SK-N-SH (cell line): ENCODE data around the gene HECTD2. TPM values are rescaled to one million over a fixed set of nuclear protein-coding genes. Genes with fewer than 3 reads are reported as not detected.

Experiments
- CTCF ChIA-PET: fragments of 300-600, 350-600 bp; formaldehyde crosslinking; extraction: SDS; loops from one replicate; lab custom pipeline; 2021; lab: Yijun Ruan, JAX
- POLR2A ChIA-PET: fragments of 350-600 bp; sonication (Branson Sonifier 250); formaldehyde crosslinking; extraction: SDS; loops from one replicate; lab custom pipeline; 2020; ENCODE audit warnings: antibody characterized with exemption, inconsistent platforms; lab: Yijun Ruan, JAX
- DNase-seq: peaks from one replicate; pipeline ENCODE4 v3.0.0; 2012
- H2AFZ ChIP-seq: fragments of 200-600 bp; sonication (generic); 2 replicates; pipeline ENCODE4 v1.8.1; 2016; ENCODE audit warnings: antibody characterized with exemption, mild to moderate bottlenecking, low read depth
- H3F3A ChIP-seq: fragments of 200-600 bp; sonication (generic); replicated peaks from 2 replicates; pipeline ENCODE3; 2016; ENCODE audit warnings: antibody characterized with exemption, mild to moderate bottlenecking; ENCODE audit not compliant: insufficient read depth
- H3K27ac ChIP-seq, 2 experiments: fragments of 200-500 bp in 1 of 2; fragments of 200-600 bp in 1 of 2; sonication (Bioruptor generic) in 1 of 2; sonication (generic), shearing (Covaris generic) in 1 of 2; 2 replicates each; pipeline versions ENCODE4 v1.5.1 to v1.6.1; 2014 to 2016; ENCODE audit warnings: low read depth in 2 of 2, inconsistent platforms in 1 of 2, low read length in 1 of 2, mild to moderate bottlenecking in 1 of 2, mixed read lengths in 1 of 2
- H3K27me3 ChIP-seq: fragments of 200-600 bp; sonication (generic), shearing (Covaris generic); 2 replicates; pipeline ENCODE4 v1.6.1; 2016; ENCODE audit warnings: mixed run types; ENCODE audit not compliant: insufficient read depth
- H3K36me3 ChIP-seq, 2 experiments: fragments of 200-500 bp in 1 of 2; fragments of 200-600 bp in 1 of 2; sonication (Bioruptor generic) in 1 of 2; sonication (generic) in 1 of 2; replicated peaks in 1 of 2; 2 replicates each; pipeline versions ENCODE3 to v1.5.1; 2014 to 2016; ENCODE audit warnings: low read length in 1 of 2, mild to moderate bottlenecking in 1 of 2; ENCODE audit not compliant: insufficient read depth in 2 of 2, control insufficient read depth in 1 of 2
- H3K4me1 ChIP-seq, 2 experiments: fragments of 200-500 bp in 1 of 2; fragments of 200-600 bp in 1 of 2; sonication (Bioruptor generic) in 1 of 2; sonication (generic), shearing (Covaris generic) in 1 of 2; 2 replicates each; pipeline versions ENCODE4 v1.5.1 to v1.6.1; 2014 to 2016; ENCODE audit warnings: low read depth in 1 of 2, low read length in 1 of 2, mixed run types in 1 of 2; ENCODE audit not compliant: insufficient read depth in 2 of 2, control insufficient read depth in 1 of 2
- H3K4me2 ChIP-seq: fragments of 200-600 bp; sonication (generic), shearing (Covaris generic); 2 replicates; pipeline ENCODE4 v1.6.1; 2017; ENCODE audit warnings: mixed run types
- H3K4me3 ChIP-seq, 2 experiments: fragments of 200-500 bp in 1 of 2; fragments of 200-600 bp in 1 of 2; sonication (Bioruptor generic) in 1 of 2; sonication (generic), shearing (Covaris generic) in 1 of 2; 2 replicates each; pipeline versions ENCODE4 v1.5.1 to v1.8.1; 2014 to 2016; ENCODE audit warnings: low read depth in 2 of 2, inconsistent platforms in 1 of 2, low read length in 1 of 2, mild to moderate bottlenecking in 1 of 2, mixed read lengths in 1 of 2, moderate library complexity in 1 of 2
- H3K79me2 ChIP-seq: fragments of 200-600 bp; sonication (generic); 2 replicates; pipeline ENCODE4 v1.8.1; 2017; ENCODE audit warnings: mild to moderate bottlenecking; ENCODE audit not compliant: insufficient read depth
- H3K9ac ChIP-seq: fragments of 200-600 bp; sonication (generic); 2 replicates; pipeline ENCODE4 v1.6.1; 2017; ENCODE audit warnings: mixed run types
- H3K9me2 ChIP-seq: fragments of 200-600 bp; sonication (generic); 2 replicates; pipeline ENCODE4 v1.6.1; 2017; ENCODE audit warnings: mixed run types
- H3K9me3 ChIP-seq: fragments of 200-600 bp; sonication (generic); 2 replicates; pipeline ENCODE4 v1.6.1; 2017; ENCODE audit warnings: mixed run types, mild to moderate bottlenecking, moderate library complexity
- H4K20me1 ChIP-seq: fragments of 200-600 bp; sonication (generic); 2 replicates; pipeline ENCODE4 v1.6.1; 2017; ENCODE audit warnings: mild to moderate bottlenecking, mixed run types; ENCODE audit not compliant: insufficient read depth
- CHD2 ChIP-seq: fragments of 150-350 bp; IDR thresholded peaks from 2 replicates; pipeline ENCODE4 v1.6.1; 2018; ENCODE audit warnings: low read length; ENCODE audit not compliant: partially characterized antibody
- ELF1 ChIP-seq: IDR thresholded peaks from 2 replicates; pipeline ENCODE4 v1.4.0; 2012
- EZH2phosphoT487 ChIP-seq: fragments of 200-600 bp; sonication (generic); IDR thresholded peaks from 2 replicates; pipeline ENCODE4 v1.6.1; 2017; ENCODE audit warnings: low read depth, mixed run types, mild to moderate bottlenecking, antibody characterized with exemption, moderate library complexity, borderline replicate concordance
- FOXJ3 ChIP-seq: sonication (generic); formaldehyde crosslinking; IDR thresholded peaks from 2 replicates; pipeline ENCODE4 v1.5.1; 2020; ENCODE audit warnings: mild to moderate bottlenecking, missing genetic modification reagents
- FOXM1 ChIP-seq: IDR thresholded peaks from 2 replicates; pipeline ENCODE4 v1.4.0; 2012; ENCODE audit warnings: low read depth, mild to moderate bottlenecking
- GABPA ChIP-seq: IDR thresholded peaks from 2 replicates; pipeline ENCODE4 v1.4.0; 2012; ENCODE audit warnings: low read depth, mild to moderate bottlenecking
- MEF2A ChIP-seq: IDR thresholded peaks from 2 replicates; pipeline ENCODE4 v1.4.0; 2012; ENCODE audit warnings: low read depth, borderline replicate concordance
- MXI1 ChIP-seq: IDR thresholded peaks from 2 replicates; pipeline ENCODE4 v1.6.1; 2012; ENCODE audit warnings: mild to moderate bottlenecking, low read depth, low read length, improper control_type of control experiment
- NFIC ChIP-seq: IDR thresholded peaks from 2 replicates; pipeline ENCODE4 v1.4.0; 2012; ENCODE audit warnings: borderline replicate concordance
- NRF1 ChIP-seq: IDR thresholded peaks from 2 replicates; pipeline ENCODE4 v1.6.1; 2012; ENCODE audit warnings: low read depth, mild to moderate bottlenecking, low read length
- POLR2AphosphoS5 ChIP-seq: IDR thresholded peaks from 2 replicates; pipeline ENCODE4 v1.6.1; 2012; ENCODE audit warnings: low read depth, low read length
- RAD21 ChIP-seq: IDR thresholded peaks from 2 replicates; pipeline ENCODE4 v1.6.1; 2012; ENCODE audit warnings: mild to moderate bottlenecking, low read length
- RFX5 ChIP-seq: IDR thresholded peaks from 2 replicates; pipeline ENCODE4 v1.6.1; 2012; ENCODE audit warnings: mild to moderate bottlenecking, improper control_type of control experiment, low read length
- RXRA ChIP-seq: IDR thresholded peaks from 2 replicates; pipeline ENCODE4 v1.4.0; 2012; ENCODE audit warnings: low read depth, mild to moderate bottlenecking, borderline replicate concordance
- SIN3A ChIP-seq: IDR thresholded peaks from 2 replicates; pipeline ENCODE4 v1.6.1; 2012; ENCODE audit warnings: low read depth, mild to moderate bottlenecking, low read length, moderate library complexity, borderline replicate concordance
- TAF1 ChIP-seq: IDR thresholded peaks from 2 replicates; pipeline ENCODE4 v1.6.1; 2012; ENCODE audit warnings: low read depth, mild to moderate bottlenecking, low read length, moderate library complexity, borderline replicate concordance
- TEAD4 ChIP-seq: IDR thresholded peaks from 2 replicates; pipeline ENCODE4 v1.4.0; 2012; ENCODE audit warnings: mild to moderate bottlenecking, borderline replicate concordance; ENCODE audit not compliant: insufficient read depth
- YY1 ChIP-seq: IDR thresholded peaks from 2 replicates; pipeline ENCODE4 v1.4.0; 2012; ENCODE audit warnings: low read depth, mild to moderate bottlenecking
- WGBS: methylation state at CpG from one replicate; pipeline ENCODE4 v1.1.6; 2017; ENCODE audit warnings: low lambda C conversion rate; 5-methylcytosine and 5-hydroxymethylcytosine counted together
- polyA plus RNA-seq, 3 experiments: library from polyadenylated mRNA; depleted of rRNA; stranded (reverse); fragments of >200 nt; gene quantifications; 2 replicates each; pipeline ENCODE4 v1.2.3, GENCODE V29; 2012
- TF ChIP-seq, protein P1 (sequence below): fragments of 150-350 bp; IDR thresholded peaks from 2 replicates; pipeline ENCODE4 v1.6.1; 2016; ENCODE audit warnings: mild to moderate bottlenecking, low read depth, low read length
- TF ChIP-seq, protein P2 (sequence below): IDR thresholded peaks from 2 replicates; pipeline ENCODE4; 2012
- TF ChIP-seq, protein P3 (sequence below): IDR thresholded peaks from 2 replicates; pipeline ENCODE4 v1.6.1; 2012; ENCODE audit warnings: mild to moderate bottlenecking, low read depth, low read length, moderate library complexity
- TF ChIP-seq, protein P4 (sequence below): fragments of 200-600 bp; sonication (generic); IDR thresholded peaks from 2 replicates; pipeline ENCODE4 v1.6.1; 2017; ENCODE audit warnings: antibody characterized with exemption, mild to moderate bottlenecking, moderate library complexity
- TF ChIP-seq, protein P5 (sequence below): IDR thresholded peaks from 2 replicates; pipeline ENCODE4 v1.4.0; 2012; ENCODE audit warnings: low read depth, borderline replicate concordance

The HECTD2 gene
- polyA plus RNA-seq, 1 of the 3 experiments (the other 2 are of a cell fraction), result 4.1 TPM

DNA sequence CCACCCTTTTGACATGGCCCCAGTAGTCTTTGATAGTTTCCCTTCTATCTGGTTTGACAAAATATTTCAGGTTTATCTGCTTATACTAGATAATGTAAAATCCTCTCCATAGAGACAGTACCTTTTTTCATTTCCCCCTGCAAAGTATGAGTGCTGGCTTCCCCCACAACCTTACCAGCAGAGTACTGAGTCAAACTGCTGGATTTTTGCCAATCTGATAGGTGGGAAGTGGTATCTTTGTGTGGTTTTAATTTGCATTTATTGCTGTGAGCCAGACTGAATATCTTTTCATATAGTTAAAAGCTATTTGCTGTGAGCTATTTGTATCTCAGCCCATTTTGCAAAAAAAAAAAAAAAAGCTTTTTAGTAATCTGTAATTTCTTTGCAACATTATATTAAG is 32.1 kb upstream of the HECTD2 start (continued):
- TF ChIP-seq MXI1 (no peak), TEAD4 (peak; percentile 89), RFX5 (no peak), RXRA (peak; percentile 68; the same call in 1 of the 2 replicates), GABPA (no peak), POLR2AphosphoS5 (peak; percentile 87; the same call in 1 of the 2 replicates), RAD21 (0 out of 2 replicates have a peak, but pooled peaks have one; percentile 5), TAF1 (no peak), FOXJ3 (CRISPR knock-in tag) (no peak), YY1 (no peak), CHD2 (peak; percentile 53), MEF2A (peak; percentile 46; the same call in 1 of the 2 replicates)

DNA sequence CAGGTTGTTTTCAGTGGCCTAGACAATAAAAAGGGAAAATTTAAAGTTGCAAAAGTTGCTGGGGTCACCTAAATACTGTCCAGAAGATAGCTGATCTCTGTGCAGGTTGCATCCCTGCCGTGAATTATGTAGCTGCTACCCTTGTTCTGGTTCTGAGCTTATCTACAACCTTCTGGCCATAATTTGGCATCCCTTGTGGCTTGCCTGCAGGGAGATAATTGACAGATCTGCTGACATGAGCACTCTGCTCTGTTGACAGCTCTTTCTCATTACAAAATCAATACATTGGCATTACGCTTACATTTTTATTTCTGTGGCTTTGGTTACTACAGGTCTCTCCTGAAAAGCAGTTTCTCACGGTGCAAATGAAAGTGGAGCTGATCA is 29.3 kb upstream of the HECTD2 start:
- Histone ChIP-seq H3K27ac (peak overlapping the region; percentile 72 to 89; a peak in 3 of 4 replicates), H3K27me3 (no peaks in the 10 kb centered on the region), H3K9me2 (no peaks in the 10 kb centered on the region), H3F3A (peaks cover 16% of the 10 kb centered on the region), H3K9ac (peak overlapping the region; percentile 31; the same call in 1 of the 2 replicates), H3K79me2 (no peaks in the 10 kb centered on the region), H4K20me1 (no peaks in the 10 kb centered on the region), H3K4me3 (peak overlapping the region; percentile 13 to 17; a peak in 2 of 4 replicates), H3K9me3 (no peaks in the 10 kb centered on the region), H3K36me3 (no peaks in the 10 kb centered on the region), H3K4me1 (peaks cover 14 to 33% of the 10 kb centered on the region in 2 experiments; a peak in 3 of 4 replicates), H3K4me2 (peak overlapping the region; percentile 58), H2AFZ (peak overlapping the region; percentile 73)
- peak; percentile 9 for DNase-seq
- ChIA-PET CTCF (interaction anchor here (0.7 to 4.4 kb wide), 11 partner anchors 10 to 469 kb away, joined by 3 to 23 read pairs (median 3); partner anchors contain the start of gene PPP1R3C), POLR2A (interaction anchor here (1.3 kb wide), 1 partner anchor 252 kb away, joined by 4 read pairs; the partner anchor contains the start of gene PPP1R3C)
- WGBS, result 41% methylated on average over 3 of the region's 3 CpGs
- TF ChIP-seq NFIC (no peak), NRF1 (no peak), EZH2phosphoT487 (no peak), RAD21 (no peak), MEF2A (no peak), MXI1 (no peak), RXRA (no peak), FOXM1 (no peak), ELF1 (no peak), GABPA (no peak), SIN3A (no peak), RFX5 (no peak)
- TF ChIP-seq, protein P1, sequence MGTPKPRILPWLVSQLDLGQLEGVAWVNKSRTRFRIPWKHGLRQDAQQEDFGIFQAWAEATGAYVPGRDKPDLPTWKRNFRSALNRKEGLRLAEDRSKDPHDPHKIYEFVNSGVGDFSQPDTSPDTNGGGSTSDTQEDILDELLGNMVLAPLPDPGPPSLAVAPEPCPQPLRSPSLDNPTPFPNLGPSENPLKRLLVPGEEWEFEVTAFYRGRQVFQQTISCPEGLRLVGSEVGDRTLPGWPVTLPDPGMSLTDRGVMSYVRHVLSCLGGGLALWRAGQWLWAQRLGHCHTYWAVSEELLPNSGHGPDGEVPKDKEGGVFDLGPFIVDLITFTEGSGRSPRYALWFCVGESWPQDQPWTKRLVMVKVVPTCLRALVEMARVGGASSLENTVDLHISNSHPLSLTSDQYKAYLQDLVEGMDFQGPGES, result no peak
- TF ChIP-seq, protein P2, sequence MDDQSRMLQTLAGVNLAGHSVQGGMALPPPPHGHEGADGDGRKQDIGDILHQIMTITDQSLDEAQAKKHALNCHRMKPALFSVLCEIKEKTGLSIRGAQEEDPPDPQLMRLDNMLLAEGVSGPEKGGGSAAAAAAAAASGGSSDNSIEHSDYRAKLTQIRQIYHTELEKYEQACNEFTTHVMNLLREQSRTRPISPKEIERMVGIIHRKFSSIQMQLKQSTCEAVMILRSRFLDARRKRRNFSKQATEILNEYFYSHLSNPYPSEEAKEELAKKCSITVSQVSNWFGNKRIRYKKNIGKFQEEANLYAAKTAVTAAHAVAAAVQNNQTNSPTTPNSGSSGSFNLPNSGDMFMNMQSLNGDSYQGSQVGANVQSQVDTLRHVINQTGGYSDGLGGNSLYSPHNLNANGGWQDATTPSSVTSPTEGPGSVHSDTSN, result no peak
- TF ChIP-seq, protein P3, sequence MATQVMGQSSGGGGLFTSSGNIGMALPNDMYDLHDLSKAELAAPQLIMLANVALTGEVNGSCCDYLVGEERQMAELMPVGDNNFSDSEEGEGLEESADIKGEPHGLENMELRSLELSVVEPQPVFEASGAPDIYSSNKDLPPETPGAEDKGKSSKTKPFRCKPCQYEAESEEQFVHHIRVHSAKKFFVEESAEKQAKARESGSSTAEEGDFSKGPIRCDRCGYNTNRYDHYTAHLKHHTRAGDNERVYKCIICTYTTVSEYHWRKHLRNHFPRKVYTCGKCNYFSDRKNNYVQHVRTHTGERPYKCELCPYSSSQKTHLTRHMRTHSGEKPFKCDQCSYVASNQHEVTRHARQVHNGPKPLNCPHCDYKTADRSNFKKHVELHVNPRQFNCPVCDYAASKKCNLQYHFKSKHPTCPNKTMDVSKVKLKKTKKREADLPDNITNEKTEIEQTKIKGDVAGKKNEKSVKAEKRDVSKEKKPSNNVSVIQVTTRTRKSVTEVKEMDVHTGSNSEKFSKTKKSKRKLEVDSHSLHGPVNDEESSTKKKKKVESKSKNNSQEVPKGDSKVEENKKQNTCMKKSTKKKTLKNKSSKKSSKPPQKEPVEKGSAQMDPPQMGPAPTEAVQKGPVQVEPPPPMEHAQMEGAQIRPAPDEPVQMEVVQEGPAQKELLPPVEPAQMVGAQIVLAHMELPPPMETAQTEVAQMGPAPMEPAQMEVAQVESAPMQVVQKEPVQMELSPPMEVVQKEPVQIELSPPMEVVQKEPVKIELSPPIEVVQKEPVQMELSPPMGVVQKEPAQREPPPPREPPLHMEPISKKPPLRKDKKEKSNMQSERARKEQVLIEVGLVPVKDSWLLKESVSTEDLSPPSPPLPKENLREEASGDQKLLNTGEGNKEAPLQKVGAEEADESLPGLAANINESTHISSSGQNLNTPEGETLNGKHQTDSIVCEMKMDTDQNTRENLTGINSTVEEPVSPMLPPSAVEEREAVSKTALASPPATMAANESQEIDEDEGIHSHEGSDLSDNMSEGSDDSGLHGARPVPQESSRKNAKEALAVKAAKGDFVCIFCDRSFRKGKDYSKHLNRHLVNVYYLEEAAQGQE, result no peak
- TF ChIP-seq, protein P4, sequence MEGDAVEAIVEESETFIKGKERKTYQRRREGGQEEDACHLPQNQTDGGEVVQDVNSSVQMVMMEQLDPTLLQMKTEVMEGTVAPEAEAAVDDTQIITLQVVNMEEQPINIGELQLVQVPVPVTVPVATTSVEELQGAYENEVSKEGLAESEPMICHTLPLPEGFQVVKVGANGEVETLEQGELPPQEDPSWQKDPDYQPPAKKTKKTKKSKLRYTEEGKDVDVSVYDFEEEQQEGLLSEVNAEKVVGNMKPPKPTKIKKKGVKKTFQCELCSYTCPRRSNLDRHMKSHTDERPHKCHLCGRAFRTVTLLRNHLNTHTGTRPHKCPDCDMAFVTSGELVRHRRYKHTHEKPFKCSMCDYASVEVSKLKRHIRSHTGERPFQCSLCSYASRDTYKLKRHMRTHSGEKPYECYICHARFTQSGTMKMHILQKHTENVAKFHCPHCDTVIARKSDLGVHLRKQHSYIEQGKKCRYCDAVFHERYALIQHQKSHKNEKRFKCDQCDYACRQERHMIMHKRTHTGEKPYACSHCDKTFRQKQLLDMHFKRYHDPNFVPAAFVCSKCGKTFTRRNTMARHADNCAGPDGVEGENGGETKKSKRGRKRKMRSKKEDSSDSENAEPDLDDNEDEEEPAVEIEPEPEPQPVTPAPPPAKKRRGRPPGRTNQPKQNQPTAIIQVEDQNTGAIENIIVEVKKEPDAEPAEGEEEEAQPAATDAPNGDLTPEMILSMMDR, result no peak
- TF ChIP-seq, protein P5, sequence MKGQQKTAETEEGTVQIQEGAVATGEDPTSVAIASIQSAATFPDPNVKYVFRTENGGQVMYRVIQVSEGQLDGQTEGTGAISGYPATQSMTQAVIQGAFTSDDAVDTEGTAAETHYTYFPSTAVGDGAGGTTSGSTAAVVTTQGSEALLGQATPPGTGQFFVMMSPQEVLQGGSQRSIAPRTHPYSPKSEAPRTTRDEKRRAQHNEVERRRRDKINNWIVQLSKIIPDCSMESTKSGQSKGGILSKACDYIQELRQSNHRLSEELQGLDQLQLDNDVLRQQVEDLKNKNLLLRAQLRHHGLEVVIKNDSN, result no peak
